A549 (cell line): ENCODE measurements around the gene TSEN54. TPM values are rescaled to one million over a fixed set of nuclear protein-coding genes. Genes with fewer than 3 reads are reported as not detected.

ENCODE experiments used
- ATAC-seq, 2 experiments: fragments of 200-7000 bp in 1 of 2; fragments of >200 bp in 1 of 2; cut with Nextera tagmentation in 1 of 2; cut with Tn5 transposase in 1 of 2; 3 replicates each; pipeline versions ENCODE4 v1.8.0 to v1.9.1; 2018 to 2020; ENCODE audit warnings: mild to moderate bottlenecking in 1 of 2, moderate library complexity in 1 of 2
- CTCF ChIA-PET: fragments of 300-600 bp; sonication (Branson Sonifier 250); formaldehyde crosslinking; extraction: SDS; loops from one replicate; lab custom pipeline; 2021; ENCODE audit warnings: antibody characterized with exemption, inconsistent platforms; lab: Yijun Ruan, JAX
- POLR2A ChIA-PET: fragments of 350-600 bp; formaldehyde crosslinking; extraction: SDS; loops from one replicate; lab custom pipeline; 2021; ENCODE audit warnings: antibody characterized with exemption, inconsistent platforms; lab: Yijun Ruan, JAX
- DNase-seq, 2 experiments: peaks; one replicate each; pipeline versions ENCODE4 v3.0.0 to v3.0.0-alpha.2; 2011 to 2016; ENCODE audit warnings: low read depth in 1 of 2, low spot score in 1 of 2
- FAIRE-seq: peaks from 2 replicates; lab custom pipeline; 2011; peaks lifted over from hg19 to GRCh38; lab: Jason Lieb, UNC
- H3K27ac ChIP-seq, 2 experiments: fragments of >200 bp; sonication (Bioruptor Twin); formaldehyde crosslinking; 3 replicates each; pipeline ENCODE4 v1.5.1; 2016 to 2017
- H3K4me1 ChIP-seq: fragments of >200 bp; sonication (Bioruptor Twin); formaldehyde crosslinking; 3 replicates; pipeline ENCODE4 v1.6.1; 2016
- H3K4me2 ChIP-seq: fragments of >200 bp; sonication (Bioruptor Twin); formaldehyde crosslinking; 3 replicates; pipeline ENCODE4 v1.6.1; 2016
- H3K4me3 ChIP-seq: fragments of >200 bp; sonication (Bioruptor Twin); formaldehyde crosslinking; 3 replicates; pipeline ENCODE4 v1.5.1; 2016
- H3K9me3 ChIP-seq: fragments of >200 bp; sonication (Bioruptor Twin); formaldehyde crosslinking; 3 replicates; pipeline ENCODE4 v1.6.1; 2016
- CBX2 ChIP-seq: fragments of 200-600 bp; sonication (generic); IDR thresholded peaks from 2 replicates; pipeline ENCODE4 v1.6.1; 2016; ENCODE audit warnings: low read depth, mild to moderate bottlenecking, borderline replicate concordance
- EHF ChIP-seq: fragments of 250-450 bp; sonication (Bioruptor Pico); IDR thresholded peaks from 2 replicates; pipeline ENCODE4 v1.5.0; 2020; ENCODE audit warnings: mild to moderate bottlenecking
- EHMT2 ChIP-seq: fragments of 200-600 bp; sonication (generic); IDR thresholded peaks from 2 replicates; pipeline ENCODE4 v1.6.1; 2016; ENCODE audit warnings: antibody characterized with exemption, low read depth, mild to moderate bottlenecking, moderate library complexity
- EP300 ChIP-seq, 2 experiments: fragments of >200 bp; sonication (Bioruptor Twin); formaldehyde crosslinking; IDR thresholded peaks; 2 replicates in 1 of 2; 3 replicates in 1 of 2; pipeline ENCODE4 v1.6.1; 2016 to 2017
- FOSL2 ChIP-seq, 2 experiments: fragments of 450-650 bp in 1 of 2; fragments of >200 bp in 1 of 2; sonication (Bioruptor Twin) in 1 of 2; formaldehyde crosslinking; IDR thresholded peaks; 2 replicates each; pipeline versions ENCODE4 v1.5.0 to v1.6.1; 2016 to 2020; ENCODE audit warnings: mild to moderate bottlenecking in 1 of 2, moderate library complexity in 1 of 2
- GATA3 ChIP-seq: IDR thresholded peaks from 2 replicates; pipeline ENCODE4 v1.6.1; 2012; ENCODE audit warnings: borderline replicate concordance
- HDAC2 ChIP-seq: fragments of 200-600 bp; sonication (generic); IDR thresholded peaks from 2 replicates; pipeline ENCODE4 v1.6.1; 2016
- HEYL ChIP-seq: fragments of 250-450 bp; sonication (Bioruptor Pico); IDR thresholded peaks from 2 replicates; pipeline ENCODE4 v1.8.0; 2021; ENCODE audit warnings: mild to moderate bottlenecking, moderate library complexity
- JUNB ChIP-seq: fragments of >200 bp; sonication (Bioruptor Twin); formaldehyde crosslinking; IDR thresholded peaks from 2 replicates; pipeline ENCODE4 v1.6.1; 2016
- MAZ ChIP-seq: fragments of 150-350 bp; IDR thresholded peaks from 2 replicates; pipeline ENCODE4 v1.6.1; 2014; ENCODE audit warnings: antibody characterized with exemption, low read depth, low read length, borderline replicate concordance
- MYC ChIP-seq: IDR thresholded peaks from 2 replicates; pipeline ENCODE4 v1.6.1; 2012; ENCODE audit warnings: mild to moderate bottlenecking, inconsistent platforms, low read length, improper control_type of control experiment, borderline replicate concordance
- NFE2L2 ChIP-seq: fragments of 150-350 bp; conservative IDR thresholded peaks from 2 replicates; pipeline ENCODE4 v1.6.1; 2014; ENCODE audit warnings: low read length
- NR3C1 ChIP-seq: fragments of >200 bp; sonication (Bioruptor Twin); formaldehyde crosslinking; IDR thresholded peaks from 3 replicates; pipeline ENCODE4 v1.6.1; 2017
- SREBF2 ChIP-seq: fragments of 450-650 bp; IDR thresholded peaks from 2 replicates; pipeline ENCODE4 v1.6.1; 2014; ENCODE audit warnings: mild to moderate bottlenecking, moderate library complexity
- TFCP2L1 ChIP-seq: fragments of 250-450 bp; sonication (Bioruptor Pico); IDR thresholded peaks from 2 replicates; pipeline ENCODE4 v1.5.0; 2021; ENCODE audit warnings: mild to moderate bottlenecking
- ZFP36 ChIP-seq: fragments of 450-650 bp; IDR thresholded peaks from 2 replicates; pipeline ENCODE4 v1.6.1; 2014; ENCODE audit warnings: borderline replicate concordance; ENCODE audit not compliant: partially characterized antibody
- ZNF302 ChIP-seq: fragments of 250-450 bp; sonication (Bioruptor Pico); IDR thresholded peaks from 2 replicates; pipeline ENCODE4 v1.9.0; 2021; ENCODE audit warnings: inconsistent platforms, mild to moderate bottlenecking, moderate library complexity
- ZSCAN20 ChIP-seq: fragments of 250-450 bp; sonication (Bioruptor Pico); IDR thresholded peaks from 2 replicates; pipeline ENCODE4 v1.8.0; 2022; ENCODE audit warnings: mild to moderate bottlenecking, moderate library complexity
- WGBS: methylation state at CpG from one replicate; pipeline ENCODE4 v1.1.6; 2017; ENCODE audit errors: missing lambda C conversion rate; 5-methylcytosine and 5-hydroxymethylcytosine counted together
- polyA plus RNA-seq, 4 experiments: library from polyadenylated mRNA; depleted of rRNA in 3 of 4; stranded (reverse); fragments of >200 nt; fragmentation: RNase III in 1 of 4; extraction: RNeasy Plus Mini Kit Qiagen cat#74134 plus additional on column Dnase treatment in 1 of 4; gene quantifications; 2 replicates in 3 of 4; 3 replicates in 1 of 4; pipeline ENCODE4 v1.2.3, GENCODE V29; 2011 to 2017
- TF ChIP-seq, protein P1 (sequence below): fragments of >200 bp; sonication (Bioruptor Twin); formaldehyde crosslinking; IDR thresholded peaks from 3 replicates; pipeline ENCODE4 v1.5.1; 2016
- TF ChIP-seq, protein P2 (sequence below): fragments of 250-450 bp; sonication (Bioruptor Pico); IDR thresholded peaks from 2 replicates; pipeline ENCODE4 v1.5.0; 2021; ENCODE audit warnings: mild to moderate bottlenecking, moderate library complexity, borderline replicate concordance
- TF ChIP-seq, protein P3 (sequence below): IDR thresholded peaks from 2 replicates; pipeline ENCODE4 v1.6.1; 2012

TSEN54 gene
- polyA plus RNA-seq, 2 of the 4 experiments (the other 2 are of a cell fraction), result 24.8 to 38.4 TPM

DNA sequence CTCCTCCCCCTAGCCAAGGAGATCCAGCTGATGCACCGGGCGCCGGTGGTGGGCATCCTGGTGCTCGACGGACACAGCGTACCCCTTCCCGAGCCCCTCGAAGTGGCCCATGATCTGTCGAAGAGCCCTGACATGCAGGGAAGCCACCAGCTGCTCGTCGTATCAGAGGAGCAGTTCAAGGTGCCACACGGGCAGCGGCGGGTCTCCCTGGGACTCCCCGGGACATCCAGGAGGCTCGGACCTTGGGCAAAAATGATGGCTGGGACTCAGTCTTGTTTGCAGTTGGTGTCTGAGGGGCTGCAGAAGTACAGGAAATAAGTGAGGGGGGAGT is 55.5 kb downstream of the TSEN54 start:
- FAIRE-seq, result no peak

DNA sequence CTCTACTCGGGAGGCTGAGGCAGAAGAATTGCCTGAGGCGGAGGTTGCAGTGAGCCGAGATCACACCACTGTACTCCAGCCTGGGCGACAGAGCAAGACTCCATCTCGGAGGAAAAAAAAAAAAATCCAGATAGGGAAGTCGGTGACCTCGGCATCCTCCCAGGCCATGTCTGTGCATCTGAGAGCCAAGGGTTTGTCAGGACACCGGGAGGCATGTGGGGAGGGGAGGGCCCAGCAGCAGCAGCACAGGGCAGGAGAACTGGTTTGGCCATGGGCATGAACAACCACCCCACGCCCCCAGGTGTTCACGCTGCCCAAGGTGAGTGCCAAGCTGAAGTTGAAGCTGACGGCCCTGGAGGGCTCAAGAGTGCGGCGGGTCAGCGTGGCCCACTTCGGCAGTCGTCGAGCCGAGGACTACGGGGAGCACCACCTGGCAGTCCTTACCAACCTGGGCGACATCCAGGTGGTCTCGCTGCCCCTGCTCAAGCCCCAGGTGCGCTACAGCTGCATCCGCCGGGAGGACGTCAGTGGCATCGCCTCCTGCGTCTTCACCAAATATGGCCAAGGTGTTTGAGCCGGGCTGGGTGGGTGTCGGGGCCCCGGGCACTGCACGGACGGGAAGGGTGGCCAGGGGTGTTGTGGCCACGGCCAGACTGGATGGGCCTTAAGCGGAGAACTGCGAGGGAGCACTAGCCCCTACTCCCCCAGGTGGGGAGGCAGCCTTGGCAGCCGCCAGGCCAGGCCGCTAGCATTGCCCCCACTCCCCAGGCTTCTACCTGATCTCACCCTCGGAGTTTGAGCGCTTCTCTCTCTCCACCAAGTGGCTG is 56.6 kb downstream of the TSEN54 start:
- WGBS, result 92% methylated on average over 32 of the region's 39 CpGs
- TF ChIP-seq ZFP36 (no peak), FOSL2 (IDR thresholded peaks at IDR 0.05) (no peak), FOSL2 (CRISPR knock-in tag; IDR thresholded peaks at IDR 0.05) (no peak), EHMT2 (no peak), SREBF2 (no peak), HEYL (CRISPR knock-in tag) (no peak), EP300 (IDR thresholded peaks at IDR 0.05) (no peak), NFE2L2 (no peak)
- TF ChIP-seq, protein P1, sequence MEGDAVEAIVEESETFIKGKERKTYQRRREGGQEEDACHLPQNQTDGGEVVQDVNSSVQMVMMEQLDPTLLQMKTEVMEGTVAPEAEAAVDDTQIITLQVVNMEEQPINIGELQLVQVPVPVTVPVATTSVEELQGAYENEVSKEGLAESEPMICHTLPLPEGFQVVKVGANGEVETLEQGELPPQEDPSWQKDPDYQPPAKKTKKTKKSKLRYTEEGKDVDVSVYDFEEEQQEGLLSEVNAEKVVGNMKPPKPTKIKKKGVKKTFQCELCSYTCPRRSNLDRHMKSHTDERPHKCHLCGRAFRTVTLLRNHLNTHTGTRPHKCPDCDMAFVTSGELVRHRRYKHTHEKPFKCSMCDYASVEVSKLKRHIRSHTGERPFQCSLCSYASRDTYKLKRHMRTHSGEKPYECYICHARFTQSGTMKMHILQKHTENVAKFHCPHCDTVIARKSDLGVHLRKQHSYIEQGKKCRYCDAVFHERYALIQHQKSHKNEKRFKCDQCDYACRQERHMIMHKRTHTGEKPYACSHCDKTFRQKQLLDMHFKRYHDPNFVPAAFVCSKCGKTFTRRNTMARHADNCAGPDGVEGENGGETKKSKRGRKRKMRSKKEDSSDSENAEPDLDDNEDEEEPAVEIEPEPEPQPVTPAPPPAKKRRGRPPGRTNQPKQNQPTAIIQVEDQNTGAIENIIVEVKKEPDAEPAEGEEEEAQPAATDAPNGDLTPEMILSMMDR, result no peak
- TF ChIP-seq, protein P2, sequence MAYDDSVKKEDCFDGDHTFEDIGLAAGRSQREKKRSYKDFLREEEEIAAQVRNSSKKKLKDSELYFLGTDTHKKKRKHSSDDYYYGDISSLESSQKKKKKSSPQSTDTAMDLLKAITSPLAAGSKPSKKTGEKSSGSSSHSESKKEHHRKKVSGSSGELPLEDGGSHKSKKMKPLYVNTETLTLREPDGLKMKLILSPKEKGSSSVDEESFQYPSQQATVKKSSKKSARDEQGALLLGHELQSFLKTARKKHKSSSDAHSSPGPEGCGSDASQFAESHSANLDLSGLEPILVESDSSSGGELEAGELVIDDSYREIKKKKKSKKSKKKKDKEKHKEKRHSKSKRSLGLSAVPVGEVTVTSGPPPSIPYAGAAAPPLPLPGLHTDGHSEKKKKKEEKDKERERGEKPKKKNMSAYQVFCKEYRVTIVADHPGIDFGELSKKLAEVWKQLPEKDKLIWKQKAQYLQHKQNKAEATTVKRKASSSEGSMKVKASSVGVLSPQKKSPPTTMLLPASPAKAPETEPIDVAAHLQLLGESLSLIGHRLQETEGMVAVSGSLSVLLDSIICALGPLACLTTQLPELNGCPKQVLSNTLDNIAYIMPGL (CRISPR knock-in tag), result no peak
- DNase-seq, result no peak
- ChIA-PET CTCF (interaction anchor here (0.6 to 1.4 kb wide), 4 partner anchors 9 to 60 kb away, joined by 3 to 6 read pairs (median 4); partner anchors contain the start of gene SMIM5), POLR2A (no interaction called here)
- no peak overlapping the region for H3K27ac ChIP-seq
- ATAC-seq, result no peak
- H3K4me1 ChIP-seq, result no peaks in the 10 kb centered on the region
- H3K4me2 ChIP-seq, result no peak overlapping the region
- FAIRE-seq, result no peak
- no peak overlapping the region for H3K4me3 ChIP-seq
- H3K9me3 ChIP-seq, result no peaks in the 10 kb centered on the region

More for the DNA sequence above, 55.5 kb downstream of the TSEN54 start:
- no peak overlapping the region for H3K4me3 ChIP-seq
- CTCF ChIA-PET, result interaction anchor here (0.9 to 1.4 kb wide), 3 partner anchors 29 to 61 kb away, joined by 3 to 6 read pairs (median 3); partner anchors contain the start of genes SMIM5 and TSEN54
- H3K27ac ChIP-seq, result no peak overlapping the region
- 93% methylated on average over 16 of the region's 16 CpGs for WGBS
- TF ChIP-seq CBX2, result no peak
- TF ChIP-seq ZNF302, result no peak
- POLR2A ChIA-PET, result no interaction called here
- no peak overlapping the region for H3K4me2 ChIP-seq
- H3K4me1 ChIP-seq, result no peaks in the 10 kb centered on the region
- ATAC-seq (no peak), DNase-seq (no peak)
- H3K9me3 ChIP-seq, result no peaks in the 10 kb centered on the region

DNA sequence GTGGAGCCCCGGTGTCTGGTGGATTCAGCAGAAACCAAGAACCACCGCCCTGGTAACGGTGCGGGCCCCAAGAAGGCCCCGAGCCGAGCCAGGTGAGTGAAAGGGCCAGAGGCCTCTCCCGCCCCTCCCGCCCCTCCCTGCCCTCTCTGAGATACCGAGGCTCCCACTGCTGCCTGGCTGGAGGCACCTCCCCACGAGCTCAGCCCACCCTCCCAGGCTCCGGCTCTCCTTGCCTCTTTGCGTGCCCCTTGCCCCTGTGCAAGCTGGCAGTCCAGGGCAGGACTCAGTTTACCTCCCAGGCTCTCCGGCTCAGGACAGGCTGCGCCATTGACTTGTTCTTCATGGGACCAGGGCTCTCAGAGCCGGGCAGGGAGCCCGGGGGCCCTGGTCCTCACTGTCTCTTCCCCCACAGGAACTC is 57.2 kb downstream of the TSEN54 start:
- POLR2A ChIA-PET, result no interaction called here
- no peak for TF ChIP-seq TFCP2L1 (CRISPR knock-in tag)
- no peak for TF ChIP-seq ZSCAN20
- TF ChIP-seq, protein P1, result no peak
- TF ChIP-seq MAZ, result no peak
- no peak for TF ChIP-seq JUNB
- no peak for TF ChIP-seq EHF (CRISPR knock-in tag)
- TF ChIP-seq GATA3, result no peak
- no peak for TF ChIP-seq MYC
- TF ChIP-seq NFE2L2, result no peak
- no peak for TF ChIP-seq HDAC2
- TF ChIP-seq NR3C1, result no peak
- TF ChIP-seq, protein P3, sequence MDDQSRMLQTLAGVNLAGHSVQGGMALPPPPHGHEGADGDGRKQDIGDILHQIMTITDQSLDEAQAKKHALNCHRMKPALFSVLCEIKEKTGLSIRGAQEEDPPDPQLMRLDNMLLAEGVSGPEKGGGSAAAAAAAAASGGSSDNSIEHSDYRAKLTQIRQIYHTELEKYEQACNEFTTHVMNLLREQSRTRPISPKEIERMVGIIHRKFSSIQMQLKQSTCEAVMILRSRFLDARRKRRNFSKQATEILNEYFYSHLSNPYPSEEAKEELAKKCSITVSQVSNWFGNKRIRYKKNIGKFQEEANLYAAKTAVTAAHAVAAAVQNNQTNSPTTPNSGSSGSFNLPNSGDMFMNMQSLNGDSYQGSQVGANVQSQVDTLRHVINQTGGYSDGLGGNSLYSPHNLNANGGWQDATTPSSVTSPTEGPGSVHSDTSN, result no peak
- TF ChIP-seq, all 56 proteins: peak for 0
- Histone ChIP-seq H3K4me1 (no peaks in the 10 kb centered on the region), H3K27ac (no peak overlapping the region), H3K4me3 (no peak overlapping the region), H3K9me3 (no peaks in the 10 kb centered on the region), H3K4me2 (no peak overlapping the region)
- FAIRE-seq, result no peak
- DNase-seq, result no peak
- no peak for ATAC-seq
- CTCF ChIA-PET, result interaction anchor here (0.7 to 0.9 kb wide), 2 partner anchors 15 to 28 kb away, joined by 3 read pairs; no protein-coding TSS in a partner anchor
- WGBS, result 95% methylated on average over 7 of the region's 16 CpGs
